ENCODE measurements around the gene SIGLECL1. TPM values are rescaled to one million over a fixed set of nuclear protein-coding genes. Genes with fewer than 3 reads are reported as not detected.

Gene SIGLECL1
- total RNA-seq, 3 donors from 2014 or later: not detected

- no peak for ATAC-seq
- Histone ChIP-seq H3K4me1 (ENCODE audit: low read depth) (no peaks in the 10 kb centered on the region), H3K4me3 (no peak overlapping the region), H3K36me3 (ENCODE audit: low read depth) (no peaks in the 10 kb centered on the region), H3K9me3 (no peaks in the 10 kb centered on the region)
- no peak for DNase-seq
- TF ChIP-seq CTCF (IDR thresholded peaks at IDR 0.05): no peak
- intact Hi-C loops (cut with DNase I, micrococcal nuclease): no loop called here
Observed at GRCh38 chr19:51294211-51294976, 43.5 kb downstream of the SIGLECL1 start.

GRCh38 chr19:51294977-51295375 is 44.1 kb downstream of the SIGLECL1 start:
- no peak for TF ChIP-seq CTCF (IDR thresholded peaks at IDR 0.05)
- DNase-seq: no peak
- no peaks in the 10 kb centered on the region for H3K4me1 ChIP-seq (ENCODE audit: low read depth)
- no peaks in the 10 kb centered on the region for H3K36me3 ChIP-seq (ENCODE audit: low read depth)
- intact Hi-C loops (cut with DNase I, micrococcal nuclease): no loop called here
- H3K4me3 ChIP-seq: no peak overlapping the region
- ATAC-seq: no peak
- H3K9me3 ChIP-seq: no peaks in the 10 kb centered on the region

GRCh38 chr19:51295382-51296126 is 44.7 kb downstream of the SIGLECL1 start:
- TF ChIP-seq CTCF (IDR thresholded peaks at IDR 0.05): no peak
- intact Hi-C loops (cut with DNase I, micrococcal nuclease): no loop called here

GRCh38 chr19:51296336-51297093 is 45.6 kb downstream of the SIGLECL1 start:
- Histone ChIP-seq H3K4me3 (no peak overlapping the region), H3K4me1 (ENCODE audit: low read depth) (no peaks in the 10 kb centered on the region), H3K9me3 (no peaks in the 10 kb centered on the region), H3K36me3 (ENCODE audit: low read depth) (no peaks in the 10 kb centered on the region)
- intact Hi-C loops (cut with DNase I, micrococcal nuclease): no loop called here
- no peak for TF ChIP-seq CTCF (IDR thresholded peaks at IDR 0.05)
- ATAC-seq: no peak
- DNase-seq: no peak

More at GRCh38 chr19:51295382-51296126, 44.7 kb downstream of the SIGLECL1 start:
- DNase-seq (no peak), ATAC-seq (no peak)
- Histone ChIP-seq H3K4me3 (no peak overlapping the region), H3K9me3 (no peaks in the 10 kb centered on the region), H3K4me1 (ENCODE audit: low read depth) (no peaks in the 10 kb centered on the region), H3K36me3 (ENCODE audit: low read depth) (no peaks in the 10 kb centered on the region)

- DNase-seq (no peak), ATAC-seq (no peak)
- TF ChIP-seq CTCF (IDR thresholded peaks at IDR 0.05): no peak
- peaks cover 2% of the 10 kb centered on the region for H3K9me3 ChIP-seq
- H3K36me3 ChIP-seq (ENCODE audit: low read depth): no peaks in the 10 kb centered on the region
- no peak overlapping the region for H3K4me3 ChIP-seq
- intact Hi-C loops (cut with DNase I, micrococcal nuclease): no loop called here
- H3K4me1 ChIP-seq (ENCODE audit: low read depth): no peaks in the 10 kb centered on the region
Observed at GRCh38 chr19:51297406-51297805, 46.5 kb downstream of the SIGLECL1 start.
